KMS-11 (cell line): ENCODE results near the gene C1QTNF4.

ENCODE experiments used
- H2AFZ ChIP-seq: fragments of 200-600 bp; sonication (generic); 2 replicates; pipeline ENCODE4 v1.6.1; 2016; ENCODE audit warnings: antibody characterized with exemption, mixed run types, low read depth
- H3K27ac ChIP-seq: fragments of 200-600 bp; sonication (generic); 2 replicates; pipeline ENCODE4 v1.6.1; 2016; ENCODE audit warnings: mild to moderate bottlenecking, mixed run types
- H3K27me3 ChIP-seq: fragments of 200-600 bp; sonication (generic); 2 replicates; pipeline ENCODE4 v1.6.1; 2017; ENCODE audit warnings: mild to moderate bottlenecking, low read depth, mixed run types, moderate library complexity; ENCODE audit not compliant: insufficient read depth
- H3K36me3 ChIP-seq: fragments of 200-600 bp; sonication (generic); 2 replicates; pipeline ENCODE4 v1.6.1; 2017; ENCODE audit warnings: mild to moderate bottlenecking, mixed run types; ENCODE audit not compliant: insufficient read depth
- H3K4me1 ChIP-seq: fragments of 200-600 bp; sonication (generic); 2 replicates; pipeline ENCODE4 v1.6.1; 2016; ENCODE audit warnings: mild to moderate bottlenecking, low read depth, mixed run types; ENCODE audit not compliant: poor library complexity, severe bottlenecking
- H3K4me2 ChIP-seq: fragments of 200-600 bp; sonication (generic); 2 replicates; pipeline ENCODE4 v1.7.0; 2016; ENCODE audit warnings: mild to moderate bottlenecking, mixed run types
- H3K4me3 ChIP-seq: fragments of 200-600 bp; sonication (generic); IDR thresholded peaks from 2 replicates; pipeline ENCODE4 v1.6.1; 2017; ENCODE audit warnings: low read depth, low read length, mixed read lengths; ENCODE audit not compliant: insufficient read depth
- H3K79me2 ChIP-seq: fragments of 200-600 bp; sonication (generic); 2 replicates; pipeline ENCODE4 v1.6.1; 2016; ENCODE audit warnings: low read depth, mixed run types; ENCODE audit not compliant: insufficient read depth
- H3K9ac ChIP-seq: fragments of 200-600 bp; sonication (generic); 2 replicates; pipeline ENCODE4 v1.6.1; 2016; ENCODE audit warnings: mild to moderate bottlenecking, mixed run types
- H4K20me1 ChIP-seq: fragments of 200-600 bp; sonication (generic); 2 replicates; pipeline ENCODE4 v1.6.1; 2016; ENCODE audit warnings: mild to moderate bottlenecking, mixed run types; ENCODE audit not compliant: insufficient read depth
- TF ChIP-seq, protein P1 (sequence below): fragments of 200-600 bp; sonication (generic); conservative IDR thresholded peaks from 2 replicates; pipeline ENCODE4 v1.6.1; 2017; ENCODE audit warnings: low read depth, mild to moderate bottlenecking, antibody characterized with exemption, low read length, moderate library complexity, mixed read lengths

The C1QTNF4 gene

DNA sequence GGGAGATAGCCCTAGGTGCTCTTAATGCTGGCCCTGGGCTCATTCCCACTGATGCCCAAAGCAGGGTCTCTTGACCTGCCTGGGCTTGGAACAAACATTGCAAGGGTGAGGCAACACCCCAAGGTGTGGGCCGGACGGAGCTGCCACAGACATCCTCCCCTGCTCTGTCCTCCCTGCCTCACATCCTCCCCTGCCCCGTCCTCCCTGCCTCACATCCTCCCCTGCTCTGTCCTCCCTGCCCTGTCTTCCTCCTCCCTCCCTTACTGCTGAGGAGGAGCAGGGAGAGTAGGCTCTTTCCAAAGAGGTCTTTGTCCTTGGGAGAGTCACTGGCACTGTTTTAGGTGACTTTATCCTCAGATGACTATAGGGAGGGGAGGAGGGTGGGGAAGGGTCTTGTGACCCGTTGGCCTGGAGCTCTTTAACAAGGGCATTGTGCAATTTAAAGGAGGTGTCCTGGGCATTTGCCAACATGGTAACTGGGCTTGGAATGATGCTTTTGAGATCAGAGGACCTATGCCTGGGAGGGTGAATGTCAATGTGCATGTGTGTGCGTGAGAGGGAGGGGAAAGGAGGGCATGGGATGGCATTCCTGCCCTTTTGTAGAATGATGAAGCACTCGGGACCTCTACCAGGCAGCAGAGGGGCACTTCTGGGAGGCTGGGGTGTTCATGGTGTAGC lies 7.0 kb downstream of the C1QTNF4 start:
- no peak overlapping the region for H3K4me3 ChIP-seq
- H4K20me1 ChIP-seq, result no peaks in the 10 kb centered on the region
- H3K27ac ChIP-seq, result no peak overlapping the region
- H3K27me3 ChIP-seq, result no peaks in the 10 kb centered on the region
- TF ChIP-seq, protein P1, sequence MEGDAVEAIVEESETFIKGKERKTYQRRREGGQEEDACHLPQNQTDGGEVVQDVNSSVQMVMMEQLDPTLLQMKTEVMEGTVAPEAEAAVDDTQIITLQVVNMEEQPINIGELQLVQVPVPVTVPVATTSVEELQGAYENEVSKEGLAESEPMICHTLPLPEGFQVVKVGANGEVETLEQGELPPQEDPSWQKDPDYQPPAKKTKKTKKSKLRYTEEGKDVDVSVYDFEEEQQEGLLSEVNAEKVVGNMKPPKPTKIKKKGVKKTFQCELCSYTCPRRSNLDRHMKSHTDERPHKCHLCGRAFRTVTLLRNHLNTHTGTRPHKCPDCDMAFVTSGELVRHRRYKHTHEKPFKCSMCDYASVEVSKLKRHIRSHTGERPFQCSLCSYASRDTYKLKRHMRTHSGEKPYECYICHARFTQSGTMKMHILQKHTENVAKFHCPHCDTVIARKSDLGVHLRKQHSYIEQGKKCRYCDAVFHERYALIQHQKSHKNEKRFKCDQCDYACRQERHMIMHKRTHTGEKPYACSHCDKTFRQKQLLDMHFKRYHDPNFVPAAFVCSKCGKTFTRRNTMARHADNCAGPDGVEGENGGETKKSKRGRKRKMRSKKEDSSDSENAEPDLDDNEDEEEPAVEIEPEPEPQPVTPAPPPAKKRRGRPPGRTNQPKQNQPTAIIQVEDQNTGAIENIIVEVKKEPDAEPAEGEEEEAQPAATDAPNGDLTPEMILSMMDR, result no peak
- no peaks in the 10 kb centered on the region for H3K36me3 ChIP-seq
- H2AFZ ChIP-seq, result no peak overlapping the region
- H3K9ac ChIP-seq, result no peak overlapping the region
- no peaks in the 10 kb centered on the region for H3K4me1 ChIP-seq
- H3K4me2 ChIP-seq, result no peak overlapping the region
- H3K79me2 ChIP-seq, result no peaks in the 10 kb centered on the region

DNA sequence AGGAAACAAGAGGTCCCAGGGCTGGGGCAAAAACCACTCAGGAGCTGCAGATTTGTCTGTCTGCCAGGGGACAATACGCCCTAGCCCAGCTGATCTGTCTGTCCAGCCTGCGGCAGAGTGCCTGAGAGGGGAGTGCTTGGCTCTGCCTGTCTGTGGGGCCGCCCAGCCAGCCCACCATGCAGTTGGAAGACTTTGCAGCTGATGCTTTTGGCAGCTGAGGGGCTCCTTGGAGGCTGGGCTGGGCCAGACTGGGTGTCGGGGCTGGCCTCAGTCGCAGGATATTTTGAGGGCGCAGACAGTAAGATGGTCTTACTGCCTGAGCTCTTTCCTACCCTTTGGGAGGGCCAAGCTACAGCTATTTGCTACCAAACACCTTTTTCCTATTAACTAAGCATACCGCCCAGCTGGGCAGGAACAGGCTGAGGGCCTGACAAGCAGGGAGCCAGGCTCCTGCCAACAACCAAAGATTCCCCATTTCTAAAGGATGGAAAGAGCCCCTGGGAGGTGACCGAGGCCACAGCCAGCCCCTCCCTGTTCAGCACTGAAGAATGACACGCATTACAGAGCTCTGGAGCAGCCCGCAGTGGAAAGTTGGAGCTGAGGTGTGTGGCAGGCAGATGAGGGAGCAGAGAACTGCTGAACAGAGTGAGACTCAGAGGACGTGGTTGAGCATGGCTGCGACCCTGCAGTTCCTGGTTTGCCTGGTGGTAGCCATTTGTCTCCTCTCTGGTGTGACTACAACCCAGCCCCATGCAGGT lies 7.9 kb downstream of the C1QTNF4 start, which contains the start of gene FAM180B:
FAM180B (plus strand) TSS at position 581 of the 758 bp plus-strand sequence; CDS start at position 672, 91 bp downstream.
- Histone ChIP-seq H3K27me3 (no peaks in the 10 kb centered on the region), H3K79me2 (peaks cover 5% of the 10 kb centered on the region; the same call in 1 of the 2 replicates), H2AFZ (no peak within 1 kb of the TSS), H3K27ac (no peak within 1 kb of the TSS), H3K4me3 (no peak within 1 kb of the TSS), H3K9ac (no peak within 1 kb of the TSS), H3K4me1 (no peaks in the 10 kb centered on the region), H3K4me2 (no peak within 1 kb of the TSS), H3K36me3 (no peaks in the 10 kb centered on the region; the same call in 1 of the 2 replicates), H4K20me1 (no peaks in the 10 kb centered on the region)
- TF ChIP-seq, protein P1, result no peak

DNA sequence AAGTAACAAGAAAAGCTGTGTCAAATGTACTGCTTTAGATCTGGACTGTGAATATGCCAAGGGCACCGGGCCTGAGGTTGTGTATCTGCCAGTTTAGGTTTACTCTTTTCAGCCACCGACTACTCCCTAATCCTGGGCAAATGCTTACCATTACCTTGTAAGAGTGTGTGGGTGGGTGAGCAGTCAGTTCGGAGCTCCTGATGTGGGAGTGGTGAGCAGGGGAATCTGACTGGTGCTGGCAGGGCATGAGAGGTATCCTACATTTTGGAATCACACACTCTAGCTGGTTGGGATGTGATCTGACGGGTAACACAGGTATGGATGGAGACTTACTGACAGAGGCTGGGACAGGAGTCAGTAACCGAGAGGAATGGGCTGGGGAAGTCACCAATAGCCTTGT lies 10.4 kb downstream of the C1QTNF4 start:
- Histone ChIP-seq H3K36me3 (no peaks in the 10 kb centered on the region; the same call in 1 of the 2 replicates), H3K79me2 (peaks cover 30% of the 10 kb centered on the region), H3K9ac (no peak overlapping the region), H4K20me1 (no peaks in the 10 kb centered on the region), H3K4me2 (no peak overlapping the region), H3K4me3 (no peak overlapping the region), H3K4me1 (peaks cover 12% of the 10 kb centered on the region), H3K27me3 (no peaks in the 10 kb centered on the region), H3K27ac (no peak overlapping the region), H2AFZ (no peak overlapping the region)
- TF ChIP-seq, protein P1, result no peak

DNA sequence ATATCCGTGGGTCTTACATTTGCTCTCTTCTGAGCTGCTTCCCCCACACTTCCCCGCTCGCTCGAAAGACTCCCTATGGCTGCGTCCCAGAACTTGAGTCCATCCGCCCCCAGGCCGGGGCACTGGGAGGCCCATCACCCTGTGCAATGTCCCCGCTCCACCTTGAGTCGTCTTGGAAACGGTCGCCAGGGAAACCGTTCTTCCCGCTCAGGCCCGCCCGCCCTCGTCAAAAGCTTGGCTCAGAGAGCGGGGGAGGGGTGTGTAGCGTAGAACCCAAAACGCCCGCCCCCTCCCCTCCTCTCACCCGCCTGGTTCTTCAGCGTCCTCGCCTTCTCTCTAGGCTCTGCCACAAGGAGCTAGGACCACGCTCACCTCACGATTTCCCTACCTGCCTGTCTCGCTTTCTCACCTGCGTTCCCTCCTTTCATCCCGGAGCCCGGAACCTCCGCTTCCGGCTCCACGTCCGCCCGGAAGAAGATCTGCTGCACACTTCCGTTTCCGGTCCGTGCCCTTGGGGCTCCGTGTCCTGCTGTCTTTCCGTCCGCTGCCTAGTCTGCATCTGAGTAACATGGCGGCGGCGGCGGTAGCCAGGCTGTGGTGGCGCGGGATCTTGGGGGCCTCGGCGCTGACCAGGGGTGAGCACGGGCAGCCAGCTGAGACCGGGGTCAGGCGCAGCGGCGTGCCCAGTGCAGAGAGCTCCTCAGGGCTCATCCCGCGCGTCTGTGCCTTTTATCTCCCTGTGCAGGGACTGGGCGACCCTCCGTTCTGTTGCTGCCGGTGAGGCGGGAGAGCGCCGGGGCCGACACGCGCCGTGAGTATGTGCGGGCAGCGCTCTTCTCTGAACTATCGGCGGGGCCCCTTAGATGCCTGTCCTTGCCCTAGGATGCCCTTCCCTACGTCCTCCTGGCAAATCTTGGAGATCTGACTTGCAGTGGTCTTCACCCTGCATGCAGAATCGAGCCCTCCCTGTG lies 15.4 kb downstream of the C1QTNF4 start, which contains the start of the genes KBTBD4 and NDUFS3:
KBTBD4 (minus strand) TSS at position 447 of the 971 bp plus-strand sequence; CDS start at position 428, 19 bp downstream.
NDUFS3 (plus strand) TSS at position 551 of the 971 bp plus-strand sequence; CDS start at position 569, 18 bp downstream.
- Histone ChIP-seq H3K27me3 (no peaks in the 10 kb centered on the region), H3K4me3 (peak within 1 kb of the TSS; percentile 61), H3K9ac (peak within 1 kb of the TSS; percentile 87), H4K20me1 (no peaks in the 10 kb centered on the region), H3K4me2 (peak within 1 kb of the TSS; percentile 97), H2AFZ (peak within 1 kb of the TSS; percentile 51), H3K27ac (peak within 1 kb of the TSS; percentile 32), H3K36me3 (no peaks in the 10 kb centered on the region; the same call in 1 of the 2 replicates), H3K79me2 (peaks cover 42% of the 10 kb centered on the region), H3K4me1 (peaks cover 19% of the 10 kb centered on the region)
- TF ChIP-seq, protein P1, result no peak
